Omental fat pad (tissue), 4 donors: ENCODE results near the gene GPC6. TPM values are rescaled to one million over a fixed set of nuclear protein-coding genes. Genes with fewer than 3 reads are reported as not detected.

ENCODE experiments used
- ATAC-seq: fragments of 150-250 bp; one replicate; pipeline ENCODE4 v1.9.1; 2016; ENCODE audit warnings: mild to moderate bottlenecking, moderate library complexity; ENCODE audit not compliant: low FRiP score
- DNase-seq: peaks from one replicate; pipeline ENCODE4 v3.0.0-alpha.2; 2019; ENCODE audit warnings: low spot score
- total RNA-seq, 4 donors: library from RNA; depleted of rRNA; stranded (reverse); fragments of >200 nt; gene quantifications; one replicate each; pipeline ENCODE4 v1.1.0, GENCODE V29; 2016
- TF ChIP-seq, protein P1 (sequence below), 3 donors: fragments of 450-650 bp; IDR thresholded peaks; one replicate each; pipeline ENCODE4 v1.5.1; 2016 to 2017; ENCODE audit warnings: antibody characterized with exemption in 3 of 3, mild to moderate bottlenecking in 3 of 3, moderate library complexity in 2 of 3

GPC6 gene
- total RNA-seq, 4 donors from 2014 or later, result 9.2 to 24.4 (median 16.4) TPM

DNA sequence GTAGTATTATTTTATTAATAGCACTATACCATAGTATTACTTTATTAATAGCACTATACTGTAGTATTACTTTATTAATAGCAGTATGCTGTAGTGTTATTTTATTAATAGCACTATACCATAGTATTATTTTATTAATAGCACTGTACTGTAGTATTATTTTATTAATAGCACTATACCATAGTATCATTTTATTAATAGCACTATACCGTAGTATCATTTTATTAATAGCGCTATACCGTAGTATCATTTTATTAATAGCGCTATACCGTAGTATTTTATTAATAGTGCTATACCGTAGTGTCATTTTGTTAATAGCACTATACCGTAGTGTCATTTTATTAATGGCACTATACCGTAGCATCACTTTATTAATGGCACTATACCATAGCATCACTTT is 191.8 kb downstream of the GPC6 start:
- DNase-seq (no peak), ATAC-seq (no peak)
- TF ChIP-seq, protein P1, sequence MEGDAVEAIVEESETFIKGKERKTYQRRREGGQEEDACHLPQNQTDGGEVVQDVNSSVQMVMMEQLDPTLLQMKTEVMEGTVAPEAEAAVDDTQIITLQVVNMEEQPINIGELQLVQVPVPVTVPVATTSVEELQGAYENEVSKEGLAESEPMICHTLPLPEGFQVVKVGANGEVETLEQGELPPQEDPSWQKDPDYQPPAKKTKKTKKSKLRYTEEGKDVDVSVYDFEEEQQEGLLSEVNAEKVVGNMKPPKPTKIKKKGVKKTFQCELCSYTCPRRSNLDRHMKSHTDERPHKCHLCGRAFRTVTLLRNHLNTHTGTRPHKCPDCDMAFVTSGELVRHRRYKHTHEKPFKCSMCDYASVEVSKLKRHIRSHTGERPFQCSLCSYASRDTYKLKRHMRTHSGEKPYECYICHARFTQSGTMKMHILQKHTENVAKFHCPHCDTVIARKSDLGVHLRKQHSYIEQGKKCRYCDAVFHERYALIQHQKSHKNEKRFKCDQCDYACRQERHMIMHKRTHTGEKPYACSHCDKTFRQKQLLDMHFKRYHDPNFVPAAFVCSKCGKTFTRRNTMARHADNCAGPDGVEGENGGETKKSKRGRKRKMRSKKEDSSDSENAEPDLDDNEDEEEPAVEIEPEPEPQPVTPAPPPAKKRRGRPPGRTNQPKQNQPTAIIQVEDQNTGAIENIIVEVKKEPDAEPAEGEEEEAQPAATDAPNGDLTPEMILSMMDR (IDR thresholded peaks at IDR 0.05), result no peak

DNA sequence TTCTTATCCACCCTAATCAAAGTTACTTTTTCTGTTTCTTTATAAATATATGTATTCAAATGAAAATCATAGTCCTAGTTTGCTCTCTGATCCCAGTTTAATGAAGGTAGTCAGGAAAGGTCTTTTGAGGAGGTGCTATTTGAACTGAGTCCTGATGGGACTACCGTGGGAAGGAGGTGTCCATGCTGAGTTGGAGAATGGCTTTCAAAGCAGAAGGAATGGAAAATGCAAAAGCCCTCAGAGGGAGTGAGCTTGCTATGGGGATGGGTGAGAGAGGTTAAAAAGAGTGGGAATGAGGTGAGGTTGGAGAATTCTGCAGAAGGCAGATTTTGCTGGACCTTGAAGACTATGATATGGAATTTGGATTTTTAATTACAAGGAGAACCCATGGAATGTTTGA is 193.6 kb downstream of the GPC6 start:
- DNase-seq (no peak), ATAC-seq (no peak)
- TF ChIP-seq, protein P1 (IDR thresholded peaks at IDR 0.05), result no peak

DNA sequence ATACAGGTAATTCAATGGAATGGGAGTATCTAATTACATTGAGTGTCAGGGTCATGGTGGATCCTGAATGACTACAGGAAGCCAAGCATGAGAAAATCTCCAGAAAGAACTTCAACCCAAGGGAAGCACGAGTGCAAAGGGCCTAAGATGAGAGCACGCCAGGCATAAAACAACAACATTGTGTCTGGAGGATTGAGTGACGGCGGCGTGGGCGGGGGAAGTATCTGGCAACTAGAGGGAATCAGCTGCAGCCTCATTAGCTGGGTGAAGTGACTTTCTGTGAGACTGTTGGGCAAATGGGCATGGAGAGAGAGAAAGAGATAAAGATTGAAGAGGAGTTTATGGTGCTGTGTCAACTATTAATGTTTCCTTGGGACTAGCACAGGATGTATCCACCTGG is 194.3 kb downstream of the GPC6 start:
- TF ChIP-seq, protein P1 (IDR thresholded peaks at IDR 0.05), result no peak
- no peak for ATAC-seq

DNA sequence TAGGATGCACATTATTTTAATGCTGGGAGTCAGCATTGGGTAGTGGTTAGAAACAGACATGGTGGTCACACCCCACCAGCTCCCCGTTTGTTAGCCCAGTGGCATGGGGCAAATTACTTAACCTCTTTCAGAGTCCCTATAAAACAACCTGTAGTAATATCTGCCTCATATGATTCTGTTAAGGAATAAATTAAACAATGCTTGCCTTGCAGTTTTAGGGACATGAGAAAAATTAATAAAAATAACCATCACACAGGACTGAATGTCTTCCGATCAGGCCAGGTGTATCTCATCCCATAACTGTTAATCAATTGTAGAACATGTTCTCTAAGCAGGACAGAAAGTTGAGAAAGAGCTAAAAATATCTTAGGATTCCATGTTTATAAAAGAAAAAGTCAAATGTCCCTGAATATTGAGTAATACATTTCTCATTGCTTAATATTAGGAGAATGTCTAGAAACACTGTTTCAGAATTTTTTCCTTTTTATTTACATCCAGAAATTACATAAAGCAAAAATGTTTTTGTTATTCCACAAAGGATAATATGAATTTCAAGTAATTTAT is 196.5 kb downstream of the GPC6 start:
- ATAC-seq (no peak), DNase-seq (no peak)
- TF ChIP-seq, protein P1 (IDR thresholded peaks at IDR 0.05), result no peak

More for the DNA sequence above, 194.3 kb downstream of the GPC6 start:
- no peak for DNase-seq

DNA sequence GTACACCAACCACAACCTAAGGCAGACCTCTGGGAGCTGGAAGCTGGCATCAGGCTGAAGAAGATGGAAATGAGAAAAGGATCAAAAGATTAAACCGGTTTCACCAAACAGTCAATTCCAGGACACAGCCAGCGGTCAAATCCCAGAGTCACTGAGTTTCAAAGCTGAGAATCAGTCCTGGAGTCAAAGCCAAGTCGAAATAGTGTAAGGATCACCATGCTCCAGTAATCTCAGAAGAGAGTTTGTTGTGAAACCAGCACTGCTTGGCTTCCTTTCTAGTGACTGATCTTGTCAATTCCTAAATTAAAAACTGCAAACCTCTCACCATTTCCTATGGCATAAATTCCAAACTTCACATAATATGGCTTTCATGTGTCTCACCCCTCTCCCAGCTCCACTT is 198.8 kb downstream of the GPC6 start:
- DNase-seq, result no peak
- no peak for ATAC-seq
- TF ChIP-seq, protein P1 (IDR thresholded peaks at IDR 0.05), result no peak

DNA sequence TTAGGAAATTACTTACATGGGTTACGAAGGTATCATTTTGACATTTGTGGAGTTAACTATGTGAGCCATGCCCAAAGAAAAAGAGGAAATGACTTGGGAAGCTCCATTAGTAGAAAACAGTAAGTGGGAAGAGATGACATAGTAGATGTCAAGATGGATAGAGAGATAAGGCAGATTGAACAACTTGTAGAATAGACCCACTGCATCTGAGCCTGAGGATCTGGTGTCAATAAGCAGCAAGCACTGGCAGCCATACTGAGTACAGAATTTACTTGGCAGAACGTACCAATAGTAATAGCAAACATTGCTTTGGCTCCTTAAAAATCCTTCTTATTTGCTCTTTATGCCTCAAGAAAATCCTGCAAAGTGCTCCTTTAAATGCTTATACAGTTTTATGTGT is 203.8 kb downstream of the GPC6 start:
- ATAC-seq (no peak), DNase-seq (no peak)
- TF ChIP-seq, protein P1 (IDR thresholded peaks at IDR 0.05), result no peak

DNA sequence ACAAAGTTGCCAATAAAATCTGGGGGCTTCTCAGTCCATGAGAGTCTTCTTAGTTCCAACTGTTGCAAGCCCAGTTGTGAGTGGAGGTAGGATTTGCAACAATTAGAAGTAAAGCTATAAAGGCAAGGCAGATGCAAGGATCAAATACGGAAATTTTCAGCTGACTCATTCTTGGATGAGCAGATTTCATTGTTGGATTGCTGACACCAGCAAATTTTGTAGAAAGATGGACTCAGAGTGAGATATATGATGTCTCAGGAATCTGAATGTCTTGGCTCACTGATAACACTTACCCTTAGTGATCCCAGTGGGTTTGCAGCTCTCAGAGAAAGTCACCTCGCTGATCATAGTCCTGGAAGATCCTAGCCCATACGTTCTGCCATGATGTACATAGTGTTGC is 209.0 kb downstream of the GPC6 start:
- ATAC-seq (no peak), DNase-seq (no peak)
- TF ChIP-seq, protein P1 (IDR thresholded peaks at IDR 0.05), result no peak
